ENCODE results near the gene MAPK1.

GRCh38 chr22:21876486-21877176, 9.2 kb upstream of the MAPK1 start:
- TF ChIP-seq POLR2AphosphoS5 (IDR thresholded peaks at IDR 0.05; ENCODE audit: low read depth, low read length): no peak
- no peak for TF ChIP-seq TAF1 (IDR thresholded peaks at IDR 0.05; ENCODE audit: borderline replicate concordance, low read depth, low read length)

Data from GM12892 (cell line).